ENCODE data around the gene FPGS. TPM values are rescaled to one million over a fixed set of nuclear protein-coding genes. Genes with fewer than 3 reads are reported as not detected.

FPGS gene
- total and polyA plus RNA-seq, 7 experiments from 2014 or later = 37.3 to 123 (median 90.8) TPM

- ChIA-PET POLR2A (interaction anchor here (0.9 to 5.1 kb wide), 9 partner anchors 8 to 140 kb away, joined by 3 to 99 read pairs (median 5); partner anchors contain the start of genes ST6GALNAC4 and TOR2A), CTCF (interaction anchor here (0.6 to 3.0 kb wide), 8 partner anchors 10 to 86 kb away, joined by 3 to 14 read pairs (median 4); partner anchors contain the start of gene TOR2A)
- Mint-ChIP-seq H3K4me1 (peaks cover 37 to 77% (median 65%) of the 10 kb centered on the region in 7 donors), H3K4me3 (peak overlapping the region; percentile 74 to 88 (median 82)), H3K36me3 (peaks cover 0 to 14% (median 7%) of the 10 kb centered on the region in 5 donors), H3K27ac (peak overlapping the region; percentile 91 to 98 (median 96)), H3K27me3 (no peaks in the 10 kb centered on the region), H3K9me3 (no peaks in the 10 kb centered on the region)
- DNase-seq (peak; percentile 50 to 74 (median 64)), ATAC-seq (peak; percentile 42)
- intact Hi-C loops (cut with micrococcal nuclease) = loop anchor here in 1 of 2 donors (2.0 kb wide), 1 partner anchor 193 kb away; no protein-coding TSS in a partner anchor
- H3K27ac ChIP-seq (ENCODE audit: low read depth, low read length) = peak overlapping the region; percentile 73
- H3K4me3 ChIP-seq (ENCODE audit: low read length) = peak overlapping the region; percentile 50
- H3K9me3 ChIP-seq (ENCODE audit: control insufficient read depth in 2 of 3, low read length in 3 of 3) = no peaks in the 10 kb centered on the region
- H3K27me3 ChIP-seq (ENCODE audit: control insufficient read depth in 2 of 2, insufficient read depth in 2 of 2, low read length in 2 of 2) = no peaks in the 10 kb centered on the region
- H3K36me3 ChIP-seq (ENCODE audit: control insufficient read depth in 2 of 3, insufficient read depth in 3 of 3, low read length in 3 of 3) = peaks cover 15 to 21% (median 16%) of the 10 kb centered on the region in 3 experiments
- H3K4me1 ChIP-seq (ENCODE audit: control insufficient read depth in 2 of 2, insufficient read depth in 2 of 2, low read length in 2 of 2) = peaks cover 69 to 71% of the 10 kb centered on the region in 2 donors
These were observed 19.3 kb upstream of the FPGS start for GRCh38 chr9:127783111-127784008.

GRCh38 chr9:127785023-127785932 lies 17.4 kb upstream of the FPGS start:
- Histone ChIP-seq H3K27me3 (ENCODE audit: control insufficient read depth in 2 of 2, insufficient read depth in 2 of 2, low read length in 2 of 2) (no peaks in the 10 kb centered on the region), H3K27ac (ENCODE audit: low read depth, low read length) (peak overlapping the region; percentile 90), H3K4me3 (ENCODE audit: low read length) (peak overlapping the region; percentile 53), H3K4me1 (ENCODE audit: control insufficient read depth in 2 of 2, insufficient read depth in 2 of 2, low read length in 2 of 2) (peaks cover 56 to 59% of the 10 kb centered on the region in 2 donors), H3K36me3 (ENCODE audit: control insufficient read depth in 2 of 3, insufficient read depth in 3 of 3, low read length in 3 of 3) (peaks cover 23 to 40% (median 35%) of the 10 kb centered on the region in 3 experiments), H3K9me3 (ENCODE audit: control insufficient read depth in 2 of 3, low read length in 3 of 3) (no peaks in the 10 kb centered on the region)
- intact Hi-C loops (cut with micrococcal nuclease) = loop anchor here (1.0 to 5.0 kb wide), 18 partner anchors 9 to 537 kb away; partner anchors contain the start of genes NAIF1 (in 2 of the 2), SLC25A25 (in 2 of the 2), TOR2A (in 2 of the 2) and COQ4 (in 1 of the 2)
- no peaks in the 10 kb centered on the region for H3K27me3 Mint-ChIP-seq
- H3K27ac Mint-ChIP-seq = peak overlapping the region; percentile 91 to 98 (median 96)
- peaks cover 34 to 75% (median 61%) of the 10 kb centered on the region in 7 donors for H3K4me1 Mint-ChIP-seq
- ATAC-seq = peak; percentile 65
- no peaks in the 10 kb centered on the region for H3K9me3 Mint-ChIP-seq
- CTCF ChIA-PET = interaction anchor here (0.6 to 3.0 kb wide), 15 partner anchors 10 to 171 kb away, joined by 3 to 16 read pairs (median 4); partner anchors contain the start of gene TOR2A
- H3K4me3 Mint-ChIP-seq = peak overlapping the region; percentile 82 to 95 (median 92)
- POLR2A ChIA-PET = interaction anchor here (0.5 to 5.1 kb wide), 24 partner anchors 10 to 342 kb away, joined by 3 to 99 read pairs (median 4); partner anchors contain the start of genes ENG, PTRH1, ST6GALNAC4 and TOR2A
- peak; percentile 82 to 93 (median 90) for DNase-seq
- peaks cover 0 to 23% (median 17%) of the 10 kb centered on the region in 5 donors for H3K36me3 Mint-ChIP-seq

DNA sequence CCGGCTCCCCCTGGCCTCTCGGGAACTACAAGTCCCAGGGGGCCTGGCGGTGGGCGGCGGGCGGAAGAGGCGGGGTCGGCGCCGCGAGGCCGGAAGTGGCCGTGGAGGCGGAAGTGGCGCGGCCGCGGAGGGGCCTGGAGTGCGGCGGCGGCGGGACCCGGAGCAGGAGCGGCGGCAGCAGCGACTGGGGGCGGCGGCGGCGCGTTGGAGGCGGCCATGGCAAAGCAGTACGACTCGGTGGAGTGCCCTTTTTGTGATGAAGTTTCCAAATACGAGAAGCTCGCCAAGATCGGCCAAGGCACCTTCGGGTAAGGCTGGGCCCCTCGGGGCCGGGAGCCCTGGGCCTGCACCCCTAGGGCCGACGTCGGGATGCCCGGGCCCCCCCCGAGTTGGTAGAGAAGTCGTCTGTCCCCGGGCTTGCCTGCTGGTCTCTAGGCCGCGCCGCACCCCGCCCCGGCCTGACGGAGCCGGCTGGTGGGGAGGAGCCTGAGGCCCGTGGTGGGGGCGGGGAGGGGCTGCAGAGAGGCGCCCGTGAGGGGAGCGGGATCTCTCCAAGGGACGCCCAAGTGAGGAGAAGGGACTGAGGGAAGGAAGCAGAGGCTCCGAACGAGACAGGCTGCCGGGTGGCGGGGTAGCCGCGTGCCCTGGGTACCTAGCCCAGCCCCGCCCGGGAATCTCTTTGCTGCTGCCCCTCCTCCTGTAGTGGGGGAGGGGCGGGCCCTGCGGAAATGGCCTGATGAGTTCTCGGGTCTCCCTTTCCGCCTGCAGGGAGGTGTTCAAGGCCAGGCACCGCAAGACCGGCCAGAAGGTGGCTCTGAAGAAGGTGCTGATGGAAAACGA lies 16.5 kb upstream of the FPGS start, which contains the start of gene CDK9:
Gene CDK9, plus strand, starts transcription at position 102 of the 840 bp plus-strand sequence. Its CDS starts 115 bp downstream, at position 217.
- Mint-ChIP-seq H3K27ac (peak within 1 kb of the TSS; percentile 91 to 98 (median 96)), H3K27me3 (no peaks in the 10 kb centered on the region), H3K4me3 (peak within 1 kb of the TSS; percentile 89 to 95 (median 92)), H3K36me3 (peaks cover 0 to 27% (median 19%) of the 10 kb centered on the region in 5 donors), H3K9me3 (no peaks in the 10 kb centered on the region), H3K4me1 (peaks cover 34 to 69% (median 62%) of the 10 kb centered on the region in 7 donors)
- CTCF ChIA-PET = interaction anchor here (0.6 to 3.0 kb wide), 10 partner anchors 11 to 170 kb away, joined by 3 to 16 read pairs (median 6); partner anchors contain the start of gene TOR2A
- Histone ChIP-seq H3K4me1 (ENCODE audit: control insufficient read depth in 2 of 2, insufficient read depth in 2 of 2, low read length in 2 of 2) (peaks cover 50 to 53% of the 10 kb centered on the region in 2 donors), H3K27me3 (ENCODE audit: control insufficient read depth in 2 of 2, insufficient read depth in 2 of 2, low read length in 2 of 2) (no peaks in the 10 kb centered on the region), H3K9me3 (ENCODE audit: control insufficient read depth in 2 of 3, low read length in 3 of 3) (no peaks in the 10 kb centered on the region), H3K36me3 (ENCODE audit: control insufficient read depth in 2 of 3, insufficient read depth in 3 of 3, low read length in 3 of 3) (peaks cover 24 to 49% (median 35%) of the 10 kb centered on the region in 3 experiments), H3K27ac (ENCODE audit: low read depth, low read length) (peak within 1 kb of the TSS; percentile 90), H3K4me3 (ENCODE audit: low read length) (peak within 1 kb of the TSS; percentile 80)
- peak; percentile 75 for ATAC-seq
- peak; percentile 89 to 99 (median 95) for DNase-seq
- POLR2A ChIA-PET = interaction anchor here (0.5 to 5.1 kb wide), 22 partner anchors 11 to 341 kb away, joined by 3 to 99 read pairs (median 5); partner anchors contain the start of genes ENG, PTRH1, ST6GALNAC4 and TOR2A
- intact Hi-C loops (cut with micrococcal nuclease) = loop anchor here (1.0 to 5.0 kb wide), 21 partner anchors 10 to 536 kb away; partner anchors contain the start of genes FPGS (in 2 of the 2), NAIF1 (in 2 of the 2), SLC25A25 (in 2 of the 2) and TOR2A (in 2 of the 2)

- CTCF ChIA-PET = interaction anchor here (0.8 to 2.0 kb wide), 6 partner anchors 14 to 127 kb away, joined by 3 to 13 read pairs (median 4); partner anchors contain the start of gene TOR2A
- peak in 2 of 9 donors; percentile 33 to 43 for DNase-seq
- no peaks in the 10 kb centered on the region for H3K9me3 Mint-ChIP-seq
These were observed 15.9 kb upstream of the FPGS start for GRCh38 chr9:127786773-127787104.

More at GRCh38 chr9:127786773-127787104, 15.9 kb upstream of the FPGS start:
- H3K27ac Mint-ChIP-seq = peak overlapping the region; percentile 77 to 94 (median 90)
- intact Hi-C loops (cut with micrococcal nuclease) = loop anchor here (1.0 to 5.0 kb wide), 11 partner anchors 11 to 536 kb away; partner anchors contain the start of genes NAIF1 (in 2 of the 2), SLC25A25 (in 2 of the 2), COQ4 (in 1 of the 2) and FPGS (in 1 of the 2)
- Histone ChIP-seq H3K27ac (ENCODE audit: low read depth, low read length) (peak overlapping the region; percentile 90), H3K4me1 (ENCODE audit: control insufficient read depth in 2 of 2, insufficient read depth in 2 of 2, low read length in 2 of 2) (peaks cover 44 to 48% of the 10 kb centered on the region in 2 donors), H3K4me3 (ENCODE audit: low read length) (peak overlapping the region; percentile 80), H3K36me3 (ENCODE audit: control insufficient read depth in 2 of 3, insufficient read depth in 3 of 3, low read length in 3 of 3) (peaks cover 24 to 55% (median 35%) of the 10 kb centered on the region in 3 experiments), H3K9me3 (ENCODE audit: control insufficient read depth in 2 of 3, low read length in 3 of 3) (no peaks in the 10 kb centered on the region), H3K27me3 (ENCODE audit: control insufficient read depth in 2 of 2, insufficient read depth in 2 of 2, low read length in 2 of 2) (no peaks in the 10 kb centered on the region)
- POLR2A ChIA-PET = interaction anchor here (0.7 to 4.7 kb wide), 10 partner anchors 8 to 136 kb away, joined by 3 to 41 read pairs (median 4); partner anchors contain the start of genes FPGS and SH2D3C
- peaks cover 34 to 63% (median 57%) of the 10 kb centered on the region in 7 donors for H3K4me1 Mint-ChIP-seq
- H3K4me3 Mint-ChIP-seq = peak overlapping the region; percentile 89 to 95 (median 92)
- no peak for ATAC-seq
- peaks cover 0 to 27% (median 19%) of the 10 kb centered on the region in 5 donors for H3K36me3 Mint-ChIP-seq
- no peaks in the 10 kb centered on the region for H3K27me3 Mint-ChIP-seq
